SK-N-SH treated with all-trans-retinoic acid at 6 μM for 48 hours (cell line): Measurements from ENCODE around the gene UTF1.

ENCODE experiments used
- ISL1 ChIP-seq: fragments of 250-450 bp; sonication (Bioruptor Pico); IDR thresholded peaks from 2 replicates; pipeline ENCODE4 v2.1.2; 2022; ENCODE audit warnings: mild to moderate bottlenecking, moderate library complexity
- PATZ1 ChIP-seq: fragments of 250-450 bp; sonication (Bioruptor Pico); IDR thresholded peaks from 2 replicates; pipeline ENCODE4 v1.8.0; 2020; ENCODE audit warnings: mild to moderate bottlenecking, moderate library complexity, borderline replicate concordance
- SNAI2 ChIP-seq: fragments of 250-450 bp; sonication (Bioruptor Pico); IDR thresholded peaks from 2 replicates; pipeline ENCODE4 v1.5.0; 2020; ENCODE audit warnings: mild to moderate bottlenecking, moderate library complexity
- ZFP3 ChIP-seq: fragments of 250-450 bp; sonication (Bioruptor Pico); IDR thresholded peaks from 2 replicates; pipeline ENCODE4 v1.5.0; 2020; ENCODE audit warnings: mild to moderate bottlenecking, moderate library complexity
- ZFP30 ChIP-seq: fragments of 450-650 bp; formaldehyde crosslinking; IDR thresholded peaks from 2 replicates; pipeline ENCODE4 v1.5.0; 2022; ENCODE audit warnings: mild to moderate bottlenecking, moderate library complexity
- TF ChIP-seq, protein P1 (sequence below): fragments of 250-450 bp; sonication (Bioruptor Pico); IDR thresholded peaks from 2 replicates; pipeline ENCODE4 v1.5.1; 2021; ENCODE audit warnings: mild to moderate bottlenecking, moderate library complexity

DNA sequence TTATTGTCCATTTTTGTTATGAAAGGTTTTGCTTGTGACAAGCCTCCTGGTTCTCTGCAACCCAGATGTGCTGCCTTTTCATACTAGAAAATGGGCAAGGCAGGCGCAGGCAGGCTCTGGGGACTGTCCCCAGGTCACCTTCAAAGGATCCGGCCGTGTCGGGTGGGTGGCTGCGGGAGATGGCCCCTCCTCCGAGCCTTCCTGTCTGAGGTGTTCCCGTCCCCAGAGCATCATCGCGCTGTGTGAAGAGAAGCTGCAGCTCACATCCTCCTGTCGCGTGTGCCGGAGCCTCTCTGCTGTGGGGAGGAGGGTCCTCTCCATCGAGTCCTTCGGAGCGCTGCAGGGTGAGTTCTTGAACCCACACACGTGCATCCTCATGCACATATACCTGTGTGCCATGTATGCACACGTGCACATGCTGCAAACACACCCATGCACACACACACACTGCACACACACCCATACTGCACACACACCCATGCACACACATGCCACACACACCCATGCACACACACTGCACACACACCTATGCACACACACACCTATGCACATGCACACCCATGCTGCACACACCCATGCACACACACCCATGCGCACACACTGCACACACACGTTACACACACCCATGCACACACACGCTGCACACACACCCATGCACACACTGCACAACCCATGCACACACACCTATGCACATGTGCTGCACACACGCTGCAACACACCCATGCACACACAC lies 46.2 kb upstream of the UTF1 start:
- TF ChIP-seq, protein P1, sequence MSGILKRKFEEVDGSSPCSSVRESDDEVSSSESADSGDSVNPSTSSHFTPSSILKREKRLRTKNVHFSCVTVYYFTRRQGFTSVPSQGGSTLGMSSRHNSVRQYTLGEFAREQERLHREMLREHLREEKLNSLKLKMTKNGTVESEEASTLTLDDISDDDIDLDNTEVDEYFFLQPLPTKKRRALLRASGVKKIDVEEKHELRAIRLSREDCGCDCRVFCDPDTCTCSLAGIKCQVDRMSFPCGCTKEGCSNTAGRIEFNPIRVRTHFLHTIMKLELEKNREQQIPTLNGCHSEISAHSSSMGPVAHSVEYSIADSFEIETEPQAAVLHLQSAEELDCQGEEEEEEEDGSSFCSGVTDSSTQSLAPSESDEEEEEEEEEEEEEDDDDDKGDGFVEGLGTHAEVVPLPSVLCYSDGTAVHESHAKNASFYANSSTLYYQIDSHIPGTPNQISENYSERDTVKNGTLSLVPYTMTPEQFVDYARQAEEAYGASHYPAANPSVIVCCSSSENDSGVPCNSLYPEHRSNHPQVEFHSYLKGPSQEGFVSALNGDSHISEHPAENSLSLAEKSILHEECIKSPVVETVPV (CRISPR knock-in tag) = no peak
- TF ChIP-seq ZFP3 (CRISPR knock-in tag) (no peak), ZFP30 (CRISPR knock-in tag) (no peak), PATZ1 (CRISPR knock-in tag) (no peak), ISL1 (CRISPR knock-in tag) (no peak), SNAI2 (no peak)
